Upper lobe of left lung (tissue), 6 donors: Measurements from ENCODE around the gene SETD5. TPM values are rescaled to one million over a fixed set of nuclear protein-coding genes. Genes with fewer than 3 reads are reported as not detected.

Experiments
- ATAC-seq, 2 donors: fragments of 200-7000 bp; cut with Tn5 transposase; one replicate each; pipeline ENCODE4 v1.9.1; 2022; ENCODE audit warnings: mild to moderate bottlenecking in 2 of 2, moderate library complexity in 2 of 2; ENCODE audit not compliant: low FRiP score in 2 of 2
- DNase-seq, 2 donors: peaks; one replicate each; pipeline ENCODE4 v3.0.0-alpha.2; 2019 to 2020
- H3K27ac ChIP-seq, 4 donors: fragments of 200-600 bp; sonication (generic); one replicate each; pipeline ENCODE4 v1.5.1; 2016 to 2019
- H3K27me3 ChIP-seq, 4 donors: fragments of 200-600 bp; sonication (generic); one replicate each; pipeline ENCODE4 v1.5.1; 2017 to 2019
- H3K36me3 ChIP-seq, 4 donors: fragments of 200-600 bp; sonication (generic); one replicate each; pipeline ENCODE4 v1.5.1; 2016 to 2019
- H3K4me1 ChIP-seq, 4 donors: fragments of 200-600 bp; sonication (generic); one replicate each; pipeline ENCODE4 v1.5.1; 2018 to 2019
- H3K4me3 ChIP-seq, 4 donors: fragments of 200-600 bp; sonication (generic); one replicate each; pipeline ENCODE4 v1.5.1; 2017 to 2019; ENCODE audit warnings: mild to moderate bottlenecking in 2 of 4, moderate library complexity in 1 of 4
- H3K9me3 ChIP-seq, 4 donors: fragments of 200-600 bp; sonication (generic); one replicate each; pipeline ENCODE4 v1.5.1; 2018 to 2019
- EP300 ChIP-seq, 4 donors: sonication (generic); formaldehyde crosslinking; IDR thresholded peaks; one replicate each; pipeline ENCODE4 v1.5.1; 2017; ENCODE audit warnings: antibody characterized with exemption in 4 of 4, control low read depth in 2 of 4
- POLR2A ChIP-seq, 4 donors: fragments of 450-650 bp; IDR thresholded peaks; one replicate each; pipeline ENCODE4 v1.5.1; 2016 to 2017; ENCODE audit warnings: antibody characterized with exemption in 4 of 4, mild to moderate bottlenecking in 2 of 4
- POLR2AphosphoS5 ChIP-seq, 2 donors: sonication (generic); formaldehyde crosslinking; IDR thresholded peaks; one replicate each; pipeline ENCODE4 v1.5.1; 2017; ENCODE audit warnings: antibody characterized with exemption in 2 of 2
- WGBS, 2 donors: methylation state at CpG; one replicate each; pipeline ENCODE4 v1.1.5; 2017 to 2018; 5-methylcytosine and 5-hydroxymethylcytosine counted together
- total RNA-seq, 6 donors: library from RNA; depleted of rRNA in 4 of 6; stranded (reverse); fragments of >200 nt in 4 of 6; gene quantifications; one replicate each; pipeline versions ENCODE4 v1.1.0 to v1.2.1, GENCODE V29; 2016 to 2021
- TF ChIP-seq, protein P1 (sequence below), 6 experiments: fragments of 450-650 bp in 4 of 6; fragments of 200-600 bp in 2 of 6; sonication (generic) in 2 of 6; IDR thresholded peaks; one replicate each; pipeline ENCODE4 v1.5.1; 2016 to 2019; ENCODE audit warnings: antibody characterized with exemption in 6 of 6
- donor health status: DM: no; HTN: no; CAD: no; lungs with moderate emphysema.
- donor health status: DM: no; HTN: yes; CAD: no; lungs with severe emphysema.

SETD5 gene
- total RNA-seq, 6 donors from 2014 or later, result 75.1 to 213 (median 113) TPM

DNA sequence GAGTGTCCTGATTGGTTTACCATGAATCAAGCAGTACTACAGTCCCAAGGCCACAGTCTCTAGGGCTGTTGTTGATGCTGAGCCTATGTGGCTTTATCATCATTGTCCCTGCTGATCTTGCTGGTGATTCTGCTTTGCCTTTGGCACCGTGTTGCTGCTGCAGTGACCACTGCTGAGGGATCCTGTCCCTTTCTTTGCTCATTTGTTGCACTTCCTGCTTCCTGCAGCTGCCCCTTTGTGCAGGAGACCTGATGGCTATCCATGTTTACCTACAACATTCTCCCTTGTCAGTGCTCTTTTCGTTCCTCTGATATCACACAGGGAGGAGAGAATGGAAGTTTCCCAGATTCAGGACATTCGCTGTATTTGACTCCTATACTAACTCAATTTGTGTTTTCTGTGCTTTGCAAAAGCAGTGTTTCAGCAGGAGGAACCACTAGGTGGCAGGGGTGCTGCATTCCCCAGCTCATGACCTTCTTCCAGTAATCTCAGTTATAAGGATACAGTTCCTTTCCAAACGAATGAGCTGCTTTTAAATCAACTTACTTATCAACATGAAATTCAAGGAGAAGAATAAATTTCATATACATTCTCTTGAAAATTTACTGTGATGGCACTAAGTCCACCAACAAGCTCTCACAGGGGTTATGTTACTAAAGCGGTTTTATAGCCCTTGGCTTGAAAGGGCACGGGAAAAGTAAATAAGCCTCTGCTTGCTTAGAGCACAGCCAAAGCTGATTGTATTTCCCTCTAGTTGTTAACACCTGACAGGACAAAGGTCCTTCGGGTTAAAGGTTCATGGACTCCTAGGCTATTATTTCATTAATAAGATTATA lies 44.3 kb upstream of the SETD5 start:
- Histone ChIP-seq H3K36me3 (no peaks in the 10 kb centered on the region), H3K27ac (peak overlapping the region in 2 of 4 donors; percentile 27 to 51), H3K9me3 (no peaks in the 10 kb centered on the region), H3K4me3 (no peak overlapping the region), H3K4me1 (peaks cover 6 to 21% (median 12%) of the 10 kb centered on the region in 4 donors), H3K27me3 (no peaks in the 10 kb centered on the region)
- ATAC-seq, result peak; percentile 76 to 89
- DNase-seq, result peak in 1 of 2 donors; percentile 74
- WGBS, 2 donors, result 18 to 27% methylated on average over 7 of the region's 7 CpGs
- TF ChIP-seq POLR2AphosphoS5 (IDR thresholded peaks at IDR 0.05) (no peak), POLR2A (IDR thresholded peaks at IDR 0.05) (no peak), EP300 (IDR thresholded peaks at IDR 0.05) (no peak)
- TF ChIP-seq, protein P1, sequence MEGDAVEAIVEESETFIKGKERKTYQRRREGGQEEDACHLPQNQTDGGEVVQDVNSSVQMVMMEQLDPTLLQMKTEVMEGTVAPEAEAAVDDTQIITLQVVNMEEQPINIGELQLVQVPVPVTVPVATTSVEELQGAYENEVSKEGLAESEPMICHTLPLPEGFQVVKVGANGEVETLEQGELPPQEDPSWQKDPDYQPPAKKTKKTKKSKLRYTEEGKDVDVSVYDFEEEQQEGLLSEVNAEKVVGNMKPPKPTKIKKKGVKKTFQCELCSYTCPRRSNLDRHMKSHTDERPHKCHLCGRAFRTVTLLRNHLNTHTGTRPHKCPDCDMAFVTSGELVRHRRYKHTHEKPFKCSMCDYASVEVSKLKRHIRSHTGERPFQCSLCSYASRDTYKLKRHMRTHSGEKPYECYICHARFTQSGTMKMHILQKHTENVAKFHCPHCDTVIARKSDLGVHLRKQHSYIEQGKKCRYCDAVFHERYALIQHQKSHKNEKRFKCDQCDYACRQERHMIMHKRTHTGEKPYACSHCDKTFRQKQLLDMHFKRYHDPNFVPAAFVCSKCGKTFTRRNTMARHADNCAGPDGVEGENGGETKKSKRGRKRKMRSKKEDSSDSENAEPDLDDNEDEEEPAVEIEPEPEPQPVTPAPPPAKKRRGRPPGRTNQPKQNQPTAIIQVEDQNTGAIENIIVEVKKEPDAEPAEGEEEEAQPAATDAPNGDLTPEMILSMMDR (IDR thresholded peaks at IDR 0.05), result peak; percentile 70 to 89 (median 78)

DNA sequence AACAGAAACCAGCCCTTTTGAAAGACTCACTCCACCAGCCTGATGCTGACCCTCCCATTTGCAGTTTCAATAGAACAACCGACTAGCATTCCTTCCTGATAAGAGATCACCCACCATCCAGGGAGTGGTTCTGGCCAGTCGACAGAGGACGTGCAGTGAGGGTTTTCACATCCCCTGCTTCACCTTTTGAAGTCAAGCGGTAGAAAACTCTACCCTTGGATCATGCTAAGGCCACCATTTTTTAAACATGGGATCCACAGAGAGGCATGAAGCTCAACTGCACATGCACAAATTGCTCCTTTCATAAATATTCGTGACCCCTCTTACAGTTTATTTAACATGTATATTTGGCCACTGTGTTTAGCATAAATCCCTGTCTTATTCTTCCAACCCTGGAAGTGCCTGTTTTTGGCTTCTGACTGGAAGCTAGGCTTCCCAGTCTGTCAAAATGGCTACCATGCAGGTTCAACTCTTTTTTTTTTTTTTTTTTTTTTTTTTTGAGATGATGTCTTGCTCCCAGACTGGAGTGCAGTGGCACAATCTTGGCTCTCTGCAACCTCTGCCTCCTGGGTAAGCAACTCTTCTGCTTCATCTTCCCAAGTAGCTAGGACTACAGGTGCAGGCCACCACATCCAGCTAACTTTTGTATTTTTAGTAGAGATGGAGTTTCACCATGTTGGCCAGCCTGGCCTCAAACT lies 35.6 kb upstream of the SETD5 start:
- H3K9me3 ChIP-seq, result no peaks in the 10 kb centered on the region
- ATAC-seq, result no peak
- WGBS, 2 donors, result 78 to 86% methylated on average over 4 of the region's 5 CpGs

DNA sequence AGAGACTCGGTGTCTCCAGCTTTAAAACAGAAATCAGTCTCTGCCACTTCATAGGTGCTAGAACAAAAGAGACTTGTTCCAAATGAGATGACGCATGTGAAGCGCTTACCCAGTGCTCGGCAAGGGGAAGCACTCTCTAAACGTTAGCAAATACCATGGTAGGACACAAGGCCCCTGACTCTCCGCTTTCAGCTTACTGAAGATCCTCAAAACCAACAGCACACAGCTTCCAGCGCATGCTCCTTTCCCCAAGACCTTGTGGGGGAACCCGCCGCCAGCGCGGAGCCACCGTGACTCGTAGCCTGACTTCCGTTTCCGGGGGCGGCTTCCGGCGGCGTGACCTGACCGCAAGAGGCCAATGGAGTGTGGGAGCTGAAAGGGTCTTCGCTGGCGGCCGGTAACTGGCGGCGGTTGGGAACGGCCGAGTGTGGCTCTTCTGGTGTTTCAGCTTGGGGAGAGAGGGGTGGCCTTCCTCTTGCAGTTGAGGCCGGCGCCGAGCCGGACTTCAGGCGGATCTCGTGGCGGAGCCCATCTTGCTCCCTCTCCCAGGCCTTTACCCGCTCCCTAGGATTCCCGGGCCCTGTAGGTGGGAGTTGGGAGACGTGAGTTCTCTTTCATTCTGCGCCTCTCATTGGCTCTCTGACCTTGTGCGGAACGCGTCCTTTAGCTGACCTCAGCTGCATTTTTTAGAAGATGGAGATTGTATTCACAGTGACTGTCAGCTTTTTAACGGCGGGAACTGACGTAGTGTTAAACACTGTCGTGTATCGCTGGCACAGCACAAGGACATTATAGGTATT lies 34.5 kb upstream of the SETD5 start, which contains the start of gene THUMPD3:
THUMPD3 (plus strand) TSS at position 324 of the 800 bp plus-strand sequence. CDS start 2,015 bp downstream, outside the sequence.
- H3K4me3 ChIP-seq, result peak within 1 kb of the TSS; percentile 44 to 81 (median 65)
- peak; percentile 97 to 100 for ATAC-seq
- H3K4me1 ChIP-seq, result peaks cover 12 to 25% (median 16%) of the 10 kb centered on the region in 4 donors
- TF ChIP-seq, protein P1 (IDR thresholded peaks at IDR 0.05), result peak in 1 of 6 experiments; percentile 26
- TF ChIP-seq POLR2AphosphoS5 (IDR thresholded peaks at IDR 0.05), result peak; percentile 90 to 94
- peak in 2 of 4 donors; percentile 41 to 49 for TF ChIP-seq EP300 (IDR thresholded peaks at IDR 0.05)
- TF ChIP-seq POLR2A (IDR thresholded peaks at IDR 0.05), result peak in 3 of 4 donors; percentile 66 to 85 (median 81)
- 1 to 3% methylated on average over 17 to 46 of the region's 46 CpGs for WGBS, 2 donors
- H3K9me3 ChIP-seq, result no peaks in the 10 kb centered on the region
- peak within 1 kb of the TSS; percentile 83 to 92 (median 88) for H3K27ac ChIP-seq
- DNase-seq, result peak; percentile 92 to 98
- H3K27me3 ChIP-seq, result no peaks in the 10 kb centered on the region
- peaks cover 6 to 31% (median 18%) of the 10 kb centered on the region in 4 donors for H3K36me3 ChIP-seq

More for the DNA sequence above, 35.6 kb upstream of the SETD5 start:
- peak overlapping the region in 3 of 4 donors; percentile 63 to 81 (median 67) for H3K4me3 ChIP-seq
- H3K27ac ChIP-seq, result peak overlapping the region in 3 of 4 donors; percentile 87 to 92 (median 90)
- no peak for DNase-seq
- peaks cover 12 to 25% (median 16%) of the 10 kb centered on the region in 4 donors for H3K4me1 ChIP-seq
- peaks cover 3 to 21% (median 10%) of the 10 kb centered on the region in 4 donors for H3K36me3 ChIP-seq
- TF ChIP-seq EP300 (IDR thresholded peaks at IDR 0.05), result no peak
- no peak for TF ChIP-seq POLR2A (IDR thresholded peaks at IDR 0.05)
- no peak for TF ChIP-seq POLR2AphosphoS5 (IDR thresholded peaks at IDR 0.05)
- TF ChIP-seq, protein P1 (IDR thresholded peaks at IDR 0.05), result no peak
- no peaks in the 10 kb centered on the region for H3K27me3 ChIP-seq

DNA sequence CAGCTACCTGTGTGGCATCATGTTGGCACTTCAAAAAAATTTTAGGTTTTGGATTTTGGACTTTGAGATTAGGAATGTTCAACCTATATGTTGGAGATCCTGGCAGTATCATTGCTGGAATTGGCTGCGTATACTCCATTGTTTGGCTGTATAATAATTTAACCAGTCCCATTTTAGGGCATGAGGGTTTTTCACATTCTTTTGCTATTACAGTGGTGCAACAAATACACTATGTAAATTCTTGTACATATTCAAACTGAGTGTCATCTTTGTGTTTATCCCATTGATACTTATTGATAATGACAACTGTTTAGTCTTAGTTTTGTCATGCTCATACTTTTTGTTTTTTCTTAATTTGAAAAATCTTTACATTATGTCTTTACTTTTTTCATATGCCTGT lies 27.9 kb upstream of the SETD5 start:
- no peak overlapping the region for H3K4me3 ChIP-seq
- peaks cover 17 to 97% (median 48%) of the 10 kb centered on the region in 4 donors for H3K36me3 ChIP-seq
- no peak for TF ChIP-seq POLR2A (IDR thresholded peaks at IDR 0.05)
- no peak for TF ChIP-seq EP300 (IDR thresholded peaks at IDR 0.05)
- no peak for TF ChIP-seq POLR2AphosphoS5 (IDR thresholded peaks at IDR 0.05)
- TF ChIP-seq, protein P1 (IDR thresholded peaks at IDR 0.05), result no peak
- peaks cover under 1 to 14% (median 3%) of the 10 kb centered on the region in 4 donors for H3K4me1 ChIP-seq
- WGBS, 2 donors, result 100% methylated on average over 1 of the region's 1 CpG
- H3K9me3 ChIP-seq, result no peaks in the 10 kb centered on the region
- no peaks in the 10 kb centered on the region for H3K27me3 ChIP-seq
- ATAC-seq (no peak), DNase-seq (no peak)
- H3K27ac ChIP-seq, result no peak overlapping the region
